ENCODE results near the gene PKNOX2.

DNA sequence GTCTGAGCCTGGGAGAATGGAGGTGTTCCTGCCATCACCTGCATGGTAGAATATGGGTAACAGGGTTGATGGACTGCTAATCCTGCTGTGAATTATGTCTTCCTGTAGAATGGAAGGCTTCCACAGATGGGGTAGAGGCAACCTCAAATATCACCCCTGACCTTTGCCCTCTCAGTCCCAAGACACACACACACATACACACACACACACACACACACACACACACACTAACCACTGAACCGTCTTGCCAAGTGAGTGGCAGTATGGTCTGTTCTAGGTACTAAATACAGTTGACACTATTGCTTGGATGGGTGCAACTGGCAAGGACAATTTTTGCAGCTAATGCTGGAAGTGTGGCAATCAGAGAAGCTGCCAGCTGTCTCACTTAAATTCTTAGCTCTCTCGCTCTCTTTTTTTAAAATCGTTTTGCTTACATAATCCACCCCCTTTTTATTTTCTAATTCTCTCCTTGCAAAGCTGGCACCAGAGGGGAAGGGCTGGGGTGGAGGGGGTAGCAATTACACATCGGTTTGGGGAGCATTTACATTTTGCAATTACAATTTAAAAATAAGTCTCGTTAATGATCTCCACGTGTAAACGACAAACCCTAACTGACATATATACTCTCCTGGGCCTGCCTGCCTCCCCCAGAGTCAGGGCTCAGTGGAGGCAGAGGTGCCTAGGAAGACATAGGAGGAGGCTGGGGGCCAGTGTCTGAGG lies 169.0 kb downstream of the PKNOX2 start:
- TF ChIP-seq CTCF (IDR thresholded peaks at IDR 0.05; ENCODE audit: control extremely low read depth in 1 of 3, insufficient read depth in 1 of 3, low read depth in 1 of 3, low read length in 3 of 3) (no peak), RXRA (IDR thresholded peaks at IDR 0.05; ENCODE audit: insufficient read depth, low read depth, low read length) (no peak), ASH2L (IDR thresholded peaks at IDR 0.05; ENCODE audit: low read length) (no peak), GABPA (IDR thresholded peaks at IDR 0.05; ENCODE audit: borderline replicate concordance, insufficient read depth, low read length) (no peak), FOSL1 (IDR thresholded peaks at IDR 0.05; ENCODE audit: insufficient read depth, low read depth, low read length) (no peak), EZH2 (IDR thresholded peaks at IDR 0.05; ENCODE audit: low read depth, low read length, severe bottlenecking) (no peak), POLR2A (IDR thresholded peaks at IDR 0.05; ENCODE audit: control extremely low read depth in 1 of 2, low read depth in 2 of 2, low read length in 2 of 2) (no peak), SIN3A (conservative IDR thresholded peaks at IDR 0.05 in 1 of 2, IDR thresholded peaks at IDR 0.05 in 1 of 2; ENCODE audit: low read depth in 1 of 2, low read length in 2 of 2) (no peak), YY1 (IDR thresholded peaks at IDR 0.05; ENCODE audit: low read depth, low read length) (no peak), POLR2AphosphoS5 (IDR thresholded peaks at IDR 0.05; ENCODE audit: low read depth, low read length) (no peak), GTF2F1 (IDR thresholded peaks at IDR 0.05; ENCODE audit: borderline replicate concordance, low read depth, low read length) (no peak), TBP (IDR thresholded peaks at IDR 0.05; ENCODE audit: low read depth, low read length) (no peak), TEAD4 (IDR thresholded peaks at IDR 0.05; ENCODE audit: low read depth, low read length) (no peak), JUND (IDR thresholded peaks at IDR 0.05; ENCODE audit: low read length) (no peak)

Measured in H1 (cell line).